A549 (cell line): ENCODE measurements around the gene LRRIQ4. TPM values are rescaled to one million over a fixed set of nuclear protein-coding genes. Genes with fewer than 3 reads are reported as not detected.

Experiments used
- ATAC-seq, 2 experiments: fragments of 200-7000 bp in 1 of 2; fragments of >200 bp in 1 of 2; cut with Nextera tagmentation in 1 of 2; cut with Tn5 transposase in 1 of 2; 3 replicates each; pipeline versions ENCODE4 v1.8.0 to v1.9.1; 2018 to 2020; ENCODE audit warnings: mild to moderate bottlenecking in 1 of 2, moderate library complexity in 1 of 2
- CTCF ChIA-PET: fragments of 300-600 bp; sonication (Branson Sonifier 250); formaldehyde crosslinking; extraction: SDS; loops from one replicate; lab custom pipeline; 2021; ENCODE audit warnings: antibody characterized with exemption, inconsistent platforms; lab: Yijun Ruan, JAX
- POLR2A ChIA-PET: fragments of 350-600 bp; formaldehyde crosslinking; extraction: SDS; loops from one replicate; lab custom pipeline; 2021; ENCODE audit warnings: antibody characterized with exemption, inconsistent platforms; lab: Yijun Ruan, JAX
- DNase-seq, 2 experiments: peaks; one replicate each; pipeline versions ENCODE4 v3.0.0 to v3.0.0-alpha.2; 2011 to 2016; ENCODE audit warnings: low read depth in 1 of 2, low spot score in 1 of 2
- FAIRE-seq: peaks from 2 replicates; lab custom pipeline; 2011; peaks lifted over from hg19 to GRCh38; lab: Jason Lieb, UNC
- H3K27ac ChIP-seq, 2 experiments: fragments of >200 bp; sonication (Bioruptor Twin); formaldehyde crosslinking; 3 replicates each; pipeline ENCODE4 v1.5.1; 2016 to 2017
- H3K4me1 ChIP-seq: fragments of >200 bp; sonication (Bioruptor Twin); formaldehyde crosslinking; 3 replicates; pipeline ENCODE4 v1.6.1; 2016
- H3K4me2 ChIP-seq: fragments of >200 bp; sonication (Bioruptor Twin); formaldehyde crosslinking; 3 replicates; pipeline ENCODE4 v1.6.1; 2016
- H3K4me3 ChIP-seq: fragments of >200 bp; sonication (Bioruptor Twin); formaldehyde crosslinking; 3 replicates; pipeline ENCODE4 v1.5.1; 2016
- H3K9me3 ChIP-seq: fragments of >200 bp; sonication (Bioruptor Twin); formaldehyde crosslinking; 3 replicates; pipeline ENCODE4 v1.6.1; 2016
- BHLHE40 ChIP-seq: IDR thresholded peaks from 2 replicates; pipeline ENCODE4 v1.6.1; 2012; ENCODE audit warnings: low read depth, low read length, inconsistent platforms
- CBX2 ChIP-seq: fragments of 200-600 bp; sonication (generic); IDR thresholded peaks from 2 replicates; pipeline ENCODE4 v1.6.1; 2016; ENCODE audit warnings: low read depth, mild to moderate bottlenecking, borderline replicate concordance
- CBX8 ChIP-seq: fragments of 200-600 bp; sonication (generic); IDR thresholded peaks from 2 replicates; pipeline ENCODE4 v1.6.1; 2016
- CHD2 ChIP-seq: fragments of 150-350 bp; IDR thresholded peaks from 2 replicates; pipeline ENCODE4 v1.6.1; 2014; ENCODE audit warnings: low read length; ENCODE audit not compliant: partially characterized antibody
- EHF ChIP-seq: fragments of 250-450 bp; sonication (Bioruptor Pico); IDR thresholded peaks from 2 replicates; pipeline ENCODE4 v1.5.0; 2020; ENCODE audit warnings: mild to moderate bottlenecking
- EP300 ChIP-seq, 2 experiments: fragments of >200 bp; sonication (Bioruptor Twin); formaldehyde crosslinking; IDR thresholded peaks; 2 replicates in 1 of 2; 3 replicates in 1 of 2; pipeline ENCODE4 v1.6.1; 2016 to 2017
- ESRRA ChIP-seq: fragments of 150-350 bp; IDR thresholded peaks from 2 replicates; pipeline ENCODE4 v1.6.1; 2014; ENCODE audit warnings: mild to moderate bottlenecking, low read length, borderline replicate concordance
- GATA3 ChIP-seq: IDR thresholded peaks from 2 replicates; pipeline ENCODE4 v1.6.1; 2012; ENCODE audit warnings: borderline replicate concordance
- KDM1A ChIP-seq: fragments of 200-600 bp; sonication (generic); IDR thresholded peaks from 2 replicates; pipeline ENCODE4 v1.6.1; 2016; ENCODE audit warnings: low read depth, mild to moderate bottlenecking
- MAX ChIP-seq: IDR thresholded peaks from 2 replicates; pipeline ENCODE4 v1.6.1; 2012
- MAZ ChIP-seq: fragments of 150-350 bp; IDR thresholded peaks from 2 replicates; pipeline ENCODE4 v1.6.1; 2014; ENCODE audit warnings: antibody characterized with exemption, low read depth, low read length, borderline replicate concordance
- NPAS2 ChIP-seq: fragments of 250-450 bp; sonication (Bioruptor Pico); IDR thresholded peaks from 2 replicates; pipeline ENCODE4 v1.8.0; 2022; ENCODE audit warnings: mild to moderate bottlenecking, moderate library complexity, borderline replicate concordance
- NR3C1 ChIP-seq: fragments of >200 bp; sonication (Bioruptor Twin); formaldehyde crosslinking; IDR thresholded peaks from 3 replicates; pipeline ENCODE4 v1.6.1; 2017
- PBX3 ChIP-seq: IDR thresholded peaks from 2 replicates; pipeline ENCODE4 v1.6.1; 2012
- RCOR1 ChIP-seq: fragments of 150-350 bp; IDR thresholded peaks from 2 replicates; pipeline ENCODE4 v1.6.1; 2014; ENCODE audit warnings: antibody characterized with exemption, low read length, low read depth
- RFX5 ChIP-seq: fragments of 450-650 bp; IDR thresholded peaks from 2 replicates; pipeline ENCODE4 v1.7.1; 2014; ENCODE audit warnings: antibody characterized with exemption, mild to moderate bottlenecking, moderate library complexity
- TFCP2L1 ChIP-seq: fragments of 250-450 bp; sonication (Bioruptor Pico); IDR thresholded peaks from 2 replicates; pipeline ENCODE4 v1.5.0; 2021; ENCODE audit warnings: mild to moderate bottlenecking
- ZNF302 ChIP-seq: fragments of 250-450 bp; sonication (Bioruptor Pico); IDR thresholded peaks from 2 replicates; pipeline ENCODE4 v1.9.0; 2021; ENCODE audit warnings: inconsistent platforms, mild to moderate bottlenecking, moderate library complexity
- ZSCAN20 ChIP-seq: fragments of 250-450 bp; sonication (Bioruptor Pico); IDR thresholded peaks from 2 replicates; pipeline ENCODE4 v1.8.0; 2022; ENCODE audit warnings: mild to moderate bottlenecking, moderate library complexity
- WGBS: methylation state at CpG from one replicate; pipeline ENCODE4 v1.1.6; 2017; ENCODE audit errors: missing lambda C conversion rate; 5-methylcytosine and 5-hydroxymethylcytosine counted together
- polyA plus RNA-seq, 4 experiments: library from polyadenylated mRNA; depleted of rRNA in 3 of 4; stranded (reverse); fragments of >200 nt; fragmentation: RNase III in 1 of 4; extraction: RNeasy Plus Mini Kit Qiagen cat#74134 plus additional on column Dnase treatment in 1 of 4; gene quantifications; 2 replicates in 3 of 4; 3 replicates in 1 of 4; pipeline ENCODE4 v1.2.3, GENCODE V29; 2011 to 2017
- TF ChIP-seq, protein P1 (sequence below): fragments of 150-350 bp; IDR thresholded peaks from 2 replicates; pipeline ENCODE4 v1.6.1; 2014; ENCODE audit warnings: low read depth, mild to moderate bottlenecking, low read length
- TF ChIP-seq, protein P2 (sequence below): fragments of 200-600 bp; sonication (generic); IDR thresholded peaks from 2 replicates; pipeline ENCODE4 v1.6.1; 2016; ENCODE audit warnings: antibody characterized with exemption, mild to moderate bottlenecking, moderate library complexity

LRRIQ4 gene
- polyA plus RNA-seq, 2 of the 4 experiments (the other 2 are of a cell fraction), result not detected

DNA sequence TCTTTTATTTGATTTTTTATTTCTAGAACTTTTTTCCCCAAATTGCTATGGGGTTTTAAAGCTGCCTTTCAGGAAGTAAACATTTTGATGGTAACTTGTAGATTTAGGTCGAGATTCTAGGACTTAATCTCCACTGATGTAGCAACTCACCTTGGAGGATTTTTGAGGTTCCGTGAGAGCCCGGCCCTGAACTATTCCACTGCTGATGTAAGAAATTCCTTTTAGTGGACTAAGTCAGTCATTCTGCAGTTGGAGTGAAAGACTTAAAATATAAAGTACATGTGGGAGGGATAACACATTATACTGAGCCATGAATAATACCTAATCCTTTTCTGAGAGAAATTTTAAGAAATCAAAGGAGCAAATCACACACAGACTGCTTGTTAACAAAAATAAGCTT is 12.6 kb downstream of the LRRIQ4 start:
- no peaks in the 10 kb centered on the region for H3K9me3 ChIP-seq
- ChIA-PET POLR2A (no interaction called here), CTCF (no interaction called here)
- no peak overlapping the region for H3K27ac ChIP-seq
- H3K4me3 ChIP-seq, result no peak overlapping the region
- WGBS, result 54% methylated on average over 3 of the region's 3 CpGs
- TF ChIP-seq RFX5 (no peak), EHF (CRISPR knock-in tag) (no peak), NR3C1 (no peak), KDM1A (no peak), ESRRA (no peak), ZNF302 (CRISPR knock-in tag) (no peak), ZSCAN20 (CRISPR knock-in tag) (no peak), CBX2 (no peak), MAZ (no peak), PBX3 (no peak), TFCP2L1 (CRISPR knock-in tag) (no peak)
- TF ChIP-seq, protein P1, sequence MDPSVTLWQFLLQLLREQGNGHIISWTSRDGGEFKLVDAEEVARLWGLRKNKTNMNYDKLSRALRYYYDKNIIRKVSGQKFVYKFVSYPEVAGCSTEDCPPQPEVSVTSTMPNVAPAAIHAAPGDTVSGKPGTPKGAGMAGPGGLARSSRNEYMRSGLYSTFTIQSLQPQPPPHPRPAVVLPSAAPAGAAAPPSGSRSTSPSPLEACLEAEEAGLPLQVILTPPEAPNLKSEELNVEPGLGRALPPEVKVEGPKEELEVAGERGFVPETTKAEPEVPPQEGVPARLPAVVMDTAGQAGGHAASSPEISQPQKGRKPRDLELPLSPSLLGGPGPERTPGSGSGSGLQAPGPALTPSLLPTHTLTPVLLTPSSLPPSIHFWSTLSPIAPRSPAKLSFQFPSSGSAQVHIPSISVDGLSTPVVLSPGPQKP, result no peak
- TF ChIP-seq, protein P2, sequence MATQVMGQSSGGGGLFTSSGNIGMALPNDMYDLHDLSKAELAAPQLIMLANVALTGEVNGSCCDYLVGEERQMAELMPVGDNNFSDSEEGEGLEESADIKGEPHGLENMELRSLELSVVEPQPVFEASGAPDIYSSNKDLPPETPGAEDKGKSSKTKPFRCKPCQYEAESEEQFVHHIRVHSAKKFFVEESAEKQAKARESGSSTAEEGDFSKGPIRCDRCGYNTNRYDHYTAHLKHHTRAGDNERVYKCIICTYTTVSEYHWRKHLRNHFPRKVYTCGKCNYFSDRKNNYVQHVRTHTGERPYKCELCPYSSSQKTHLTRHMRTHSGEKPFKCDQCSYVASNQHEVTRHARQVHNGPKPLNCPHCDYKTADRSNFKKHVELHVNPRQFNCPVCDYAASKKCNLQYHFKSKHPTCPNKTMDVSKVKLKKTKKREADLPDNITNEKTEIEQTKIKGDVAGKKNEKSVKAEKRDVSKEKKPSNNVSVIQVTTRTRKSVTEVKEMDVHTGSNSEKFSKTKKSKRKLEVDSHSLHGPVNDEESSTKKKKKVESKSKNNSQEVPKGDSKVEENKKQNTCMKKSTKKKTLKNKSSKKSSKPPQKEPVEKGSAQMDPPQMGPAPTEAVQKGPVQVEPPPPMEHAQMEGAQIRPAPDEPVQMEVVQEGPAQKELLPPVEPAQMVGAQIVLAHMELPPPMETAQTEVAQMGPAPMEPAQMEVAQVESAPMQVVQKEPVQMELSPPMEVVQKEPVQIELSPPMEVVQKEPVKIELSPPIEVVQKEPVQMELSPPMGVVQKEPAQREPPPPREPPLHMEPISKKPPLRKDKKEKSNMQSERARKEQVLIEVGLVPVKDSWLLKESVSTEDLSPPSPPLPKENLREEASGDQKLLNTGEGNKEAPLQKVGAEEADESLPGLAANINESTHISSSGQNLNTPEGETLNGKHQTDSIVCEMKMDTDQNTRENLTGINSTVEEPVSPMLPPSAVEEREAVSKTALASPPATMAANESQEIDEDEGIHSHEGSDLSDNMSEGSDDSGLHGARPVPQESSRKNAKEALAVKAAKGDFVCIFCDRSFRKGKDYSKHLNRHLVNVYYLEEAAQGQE, result no peak
- H3K4me2 ChIP-seq, result no peak overlapping the region
- ATAC-seq, result no peak
- no peak for FAIRE-seq
- DNase-seq, result no peak
- no peaks in the 10 kb centered on the region for H3K4me1 ChIP-seq

DNA sequence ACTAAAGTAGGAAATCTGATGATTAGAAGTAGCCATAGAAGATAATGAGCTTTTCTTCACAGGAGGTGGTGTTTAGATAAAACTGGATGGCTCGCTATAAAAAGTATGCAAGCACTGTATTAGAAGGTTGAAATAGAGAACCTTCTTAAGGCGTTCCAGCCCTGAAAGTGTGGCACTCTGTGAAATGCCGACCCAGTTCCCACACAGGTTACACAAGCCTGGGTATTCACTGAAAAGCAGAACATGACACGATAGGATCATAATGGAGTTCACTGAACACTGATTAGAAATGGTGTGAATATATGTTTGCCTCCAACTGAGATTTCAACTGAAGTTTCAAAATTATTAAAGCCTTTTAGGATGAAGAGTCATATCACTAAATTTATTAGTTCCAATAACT is 15.0 kb downstream of the LRRIQ4 start:
- POLR2A ChIA-PET, result no interaction called here
- ATAC-seq (no peak), DNase-seq (no peak), FAIRE-seq (no peak)
- Histone ChIP-seq H3K27ac (no peak overlapping the region), H3K4me3 (no peak overlapping the region), H3K9me3 (no peaks in the 10 kb centered on the region), H3K4me2 (no peak overlapping the region), H3K4me1 (no peaks in the 10 kb centered on the region)
- CTCF ChIA-PET, result no interaction called here
- 42% methylated on average over 4 of the region's 4 CpGs for WGBS
- TF ChIP-seq EP300 (IDR thresholded peaks at IDR 0.05) (no peak), BHLHE40 (no peak), TFCP2L1 (CRISPR knock-in tag) (no peak), CBX8 (no peak), GATA3 (no peak)
- TF ChIP-seq, protein P1, result no peak

DNA sequence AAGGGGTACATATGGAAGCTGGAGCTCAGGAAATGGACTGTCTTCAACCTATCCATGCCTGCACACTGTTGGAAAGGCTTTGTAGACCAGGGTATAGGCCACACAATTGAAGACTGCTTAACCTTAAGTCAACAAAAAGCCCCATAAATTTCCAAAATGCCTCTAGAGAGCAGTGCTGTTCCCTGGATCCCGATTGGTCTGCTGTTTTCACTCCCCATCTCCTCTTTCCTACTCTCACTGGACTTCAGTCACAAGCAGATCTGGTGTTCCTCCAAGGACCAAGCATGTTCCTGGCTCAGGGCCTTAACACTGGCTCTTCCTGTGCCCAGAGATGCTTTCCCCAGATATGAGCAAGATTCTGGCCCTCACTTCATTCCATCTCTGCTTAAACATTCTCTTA is 22.9 kb downstream of the LRRIQ4 start:
- POLR2A ChIA-PET, result no interaction called here
- TF ChIP-seq CHD2, result no peak
- no peak for TF ChIP-seq MAX
- no peak for TF ChIP-seq NPAS2 (CRISPR knock-in tag)
- TF ChIP-seq RFX5, result no peak
- no peak for TF ChIP-seq RCOR1
- TF ChIP-seq BHLHE40, result no peak
- TF ChIP-seq, all 56 proteins: peak for 0
- Histone ChIP-seq H3K9me3 (no peaks in the 10 kb centered on the region), H3K27ac (no peak overlapping the region), H3K4me1 (no peaks in the 10 kb centered on the region), H3K4me2 (no peak overlapping the region), H3K4me3 (no peak overlapping the region)
- DNase-seq (no peak), ATAC-seq (no peak), FAIRE-seq (no peak)
- CTCF ChIA-PET, result no interaction called here
- WGBS, result 17% methylated on average over 1 of the region's 1 CpG
